HG02973 (cell line): ENCODE measurements around the gene TEX13B.
A peak's percentile ranks its signal among the peaks of the same experiment; 100 is the strongest.
"Not testable (repeated sequence)": the region's sequence is repeated elsewhere in the genome, so short reads cannot be mapped to it uniquely, and the experiment has no call there.

ENCODE experiments used
- ATAC-seq: cut with Tn5 transposase; IDR thresholded peaks from one replicate; pipeline ENCODE4 v1.9.1; 2021; ENCODE audit warnings: moderate library complexity; ENCODE audit not compliant: unreplicated experiment

TEX13B gene, protein sequence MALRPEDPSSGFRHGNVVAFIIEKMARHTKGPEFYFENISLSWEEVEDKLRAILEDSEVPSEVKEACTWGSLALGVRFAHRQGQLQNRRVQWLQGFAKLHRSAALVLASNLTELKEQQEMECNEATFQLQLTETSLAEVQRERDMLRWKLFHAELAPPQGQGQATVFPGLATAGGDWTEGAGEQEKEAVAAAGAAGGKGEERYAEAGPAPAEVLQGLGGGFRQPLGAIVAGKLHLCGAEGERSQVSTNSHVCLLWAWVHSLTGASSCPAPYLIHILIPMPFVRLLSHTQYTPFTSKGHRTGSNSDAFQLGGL

DNA sequence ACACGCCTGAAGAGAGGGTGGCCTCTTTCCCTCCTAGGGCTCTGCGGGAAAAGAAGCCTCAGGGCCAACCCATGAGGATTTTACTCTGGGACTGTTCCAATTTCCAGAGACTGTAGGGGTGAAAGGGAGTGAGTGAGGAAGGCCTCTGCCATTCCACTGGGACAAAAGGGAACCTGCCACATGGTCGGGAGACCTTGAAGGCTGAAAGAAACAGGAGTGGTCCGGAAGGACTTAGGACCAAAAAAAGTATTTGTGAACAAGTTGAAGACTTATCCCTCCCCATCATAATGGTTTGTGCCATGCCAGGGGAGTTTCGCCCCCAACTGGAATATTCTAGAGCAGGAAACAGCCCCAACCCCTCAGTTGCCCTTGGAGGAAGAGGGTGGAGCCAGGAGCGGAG is at the start of gene TEX13B:
TEX13B (minus strand) TSS at position 15 of the 400 bp plus-strand sequence. CDS start 243 bp downstream, outside the sequence.
- no peak for ATAC-seq

DNA sequence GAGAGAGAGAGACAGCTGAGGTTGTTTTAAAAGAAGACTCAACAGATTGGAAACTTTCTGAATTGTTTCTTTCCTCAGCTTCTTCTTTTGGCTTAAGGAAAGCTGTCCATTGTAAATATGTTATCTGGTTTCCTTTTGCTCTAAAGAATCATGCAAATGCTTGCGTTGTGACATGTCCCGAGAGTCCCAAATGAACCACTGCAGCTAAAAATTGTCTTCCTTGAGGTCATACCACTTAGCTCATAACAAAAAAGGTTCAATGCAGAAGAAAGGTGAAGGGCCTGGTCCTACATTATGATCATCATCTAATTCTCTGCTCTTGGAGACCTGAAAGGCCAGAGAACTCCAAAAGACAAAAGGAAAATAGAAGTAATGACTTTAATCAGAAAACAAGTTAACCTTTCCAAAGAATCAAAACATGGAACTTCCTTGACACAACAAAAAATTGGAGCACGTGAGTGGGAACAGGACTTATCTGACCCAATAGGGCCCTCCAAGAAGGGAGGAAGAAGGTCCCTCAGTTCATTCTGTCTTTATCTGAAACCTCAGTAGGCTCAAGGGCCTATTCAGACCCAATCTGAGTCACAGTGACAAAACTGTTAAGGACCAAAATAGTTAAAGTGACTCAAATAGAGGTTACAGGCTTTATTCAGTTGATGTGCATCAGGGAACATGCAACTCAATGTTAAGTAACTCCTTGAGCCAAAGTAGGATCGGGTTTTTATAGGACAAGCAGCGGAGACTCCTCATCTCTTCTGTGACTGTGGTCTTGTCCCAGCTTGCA is 48.0 kb upstream of the TEX13B start:
- ATAC-seq: peak; percentile 87

DNA sequence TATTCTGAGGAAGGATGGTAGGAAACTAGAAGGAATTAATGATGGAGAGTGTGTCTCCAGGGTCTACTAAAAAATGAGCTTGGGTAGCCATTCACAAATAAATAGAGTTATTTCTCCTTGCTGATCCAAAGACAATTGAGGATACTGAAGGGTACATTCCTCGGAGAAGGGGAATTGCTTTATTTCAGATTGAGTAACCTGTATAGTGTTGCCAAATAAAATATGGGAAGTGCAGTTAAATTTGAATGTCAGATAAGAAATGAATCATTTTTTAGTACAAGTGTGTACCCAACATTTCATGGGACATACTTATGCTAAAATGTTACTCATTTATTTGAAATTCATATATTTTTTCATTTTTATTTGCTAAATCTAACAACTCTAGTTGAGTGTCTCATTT is 46.7 kb upstream of the TEX13B start:
- ATAC-seq: no peak

DNA sequence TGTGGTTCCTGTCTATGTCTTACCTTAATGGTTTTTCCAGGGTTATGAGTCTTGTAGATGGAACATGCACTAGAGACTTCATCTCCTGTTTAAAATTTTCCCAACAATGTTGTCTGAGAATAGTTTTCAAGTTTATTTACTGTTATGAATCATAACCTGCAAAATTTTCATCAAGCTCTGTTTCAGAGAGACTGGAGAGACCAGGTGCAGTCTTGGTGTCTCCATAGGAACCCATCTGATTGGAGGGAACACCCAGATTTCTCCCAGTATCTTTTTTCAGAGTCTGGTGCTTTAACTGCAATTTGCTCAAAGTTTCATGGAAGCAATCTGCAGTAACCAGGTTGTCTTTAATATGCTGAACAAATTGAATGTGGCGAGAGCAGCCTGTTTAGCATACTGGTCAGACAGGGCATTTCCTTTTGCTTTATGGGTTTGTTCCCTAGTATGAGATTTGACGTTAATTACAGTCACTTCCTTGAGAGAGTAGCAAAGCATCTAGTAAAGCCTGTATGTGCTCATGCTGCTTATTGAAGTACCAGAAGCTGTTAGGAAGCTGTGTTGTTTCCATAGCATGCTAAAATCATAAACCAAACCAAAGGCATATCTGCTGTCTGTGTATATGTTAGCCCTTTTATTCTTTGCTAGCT is 43.9 kb upstream of the TEX13B start:
- ATAC-seq: no peak

DNA sequence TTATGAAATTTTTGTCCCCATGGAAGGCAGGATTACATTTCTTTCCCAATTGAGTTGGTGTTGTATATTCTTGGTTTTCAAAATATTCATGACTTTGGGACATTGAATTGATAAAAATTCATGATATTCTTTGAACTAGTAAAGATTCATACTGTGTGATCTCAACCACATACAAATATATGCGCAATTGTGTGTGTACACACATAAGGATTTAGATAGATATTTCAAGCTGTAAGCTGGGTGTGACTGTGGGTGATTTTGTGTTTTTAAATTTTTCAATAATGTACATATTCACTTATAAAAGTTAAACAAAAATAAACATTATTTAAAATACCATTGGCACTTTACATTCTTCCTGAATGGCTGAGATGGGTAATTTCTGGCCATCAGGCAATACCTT is 43.2 kb upstream of the TEX13B start:
- ATAC-seq: no peak

DNA sequence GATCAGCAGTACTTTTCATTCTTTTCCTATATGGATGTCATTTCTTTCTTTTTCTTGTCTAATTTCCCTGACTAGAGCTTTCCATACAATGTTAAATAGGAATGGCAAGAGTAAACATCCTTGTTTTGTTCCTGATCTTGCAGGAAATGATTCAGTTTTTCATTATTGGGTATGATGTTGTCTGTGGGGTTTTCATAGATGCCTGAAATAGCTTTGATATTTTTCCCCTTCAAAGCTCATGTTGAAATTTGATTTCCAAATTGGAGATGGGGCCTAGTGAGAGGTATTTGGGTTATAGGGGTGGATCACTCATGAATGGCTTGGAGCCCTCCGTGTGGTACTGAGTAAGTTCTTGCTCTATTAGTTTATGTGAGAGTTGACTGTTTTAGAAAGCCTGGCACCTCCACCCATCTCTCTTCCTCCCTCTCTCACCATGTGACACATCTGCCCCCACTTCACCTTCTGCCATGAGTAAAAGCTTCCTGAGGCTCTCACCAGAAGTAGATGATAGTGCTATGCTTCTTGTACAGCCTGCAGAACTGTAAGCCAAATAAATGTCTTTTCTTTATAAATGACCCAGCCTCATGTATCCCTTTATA is 40.4 kb upstream of the TEX13B start:
- no peak for ATAC-seq

DNA sequence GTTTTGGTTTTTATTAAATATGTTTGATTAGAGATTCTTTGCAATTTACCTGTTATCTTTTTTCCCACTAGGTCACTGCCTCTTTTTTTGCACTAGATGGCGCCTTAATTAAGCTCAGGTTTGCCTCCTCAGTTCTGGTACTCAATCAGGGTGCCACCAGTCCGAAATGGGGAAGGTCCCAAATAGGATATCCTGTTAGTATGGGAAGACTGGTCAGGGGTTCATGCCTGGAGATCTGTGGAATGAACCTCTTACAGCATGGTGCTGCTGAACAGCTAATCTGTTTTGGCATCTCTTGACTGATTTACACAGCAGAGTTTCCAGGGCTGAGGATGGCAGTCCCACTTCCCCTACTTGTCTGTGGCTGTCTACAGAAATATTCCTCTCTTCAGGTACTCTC is 38.5 kb upstream of the TEX13B start:
- no peak for ATAC-seq

DNA sequence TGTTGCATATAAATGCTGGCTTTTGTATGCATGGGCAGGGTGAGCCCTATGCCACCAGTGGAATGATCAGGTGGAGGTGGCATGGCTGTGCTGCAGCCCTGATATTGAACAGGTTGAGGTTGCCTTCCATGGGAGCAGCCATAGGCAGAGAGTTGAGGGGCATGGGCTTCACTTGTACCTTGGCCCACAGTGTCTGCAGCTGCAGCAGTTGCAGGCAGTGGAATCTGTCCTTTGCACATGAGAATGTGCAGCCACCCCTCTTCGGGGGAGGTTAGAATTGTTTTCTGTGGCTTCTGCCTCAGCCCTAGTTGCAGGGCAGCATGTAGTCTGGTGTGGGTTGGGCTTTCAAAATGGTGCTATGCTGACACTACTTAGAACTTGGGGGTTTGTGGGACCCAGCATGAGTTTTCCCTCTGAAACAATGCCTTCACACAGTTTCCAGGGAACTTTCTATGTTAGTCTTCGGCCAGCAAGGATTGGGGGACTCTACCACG is 37.3 kb upstream of the TEX13B start:
- no peak for ATAC-seq

DNA sequence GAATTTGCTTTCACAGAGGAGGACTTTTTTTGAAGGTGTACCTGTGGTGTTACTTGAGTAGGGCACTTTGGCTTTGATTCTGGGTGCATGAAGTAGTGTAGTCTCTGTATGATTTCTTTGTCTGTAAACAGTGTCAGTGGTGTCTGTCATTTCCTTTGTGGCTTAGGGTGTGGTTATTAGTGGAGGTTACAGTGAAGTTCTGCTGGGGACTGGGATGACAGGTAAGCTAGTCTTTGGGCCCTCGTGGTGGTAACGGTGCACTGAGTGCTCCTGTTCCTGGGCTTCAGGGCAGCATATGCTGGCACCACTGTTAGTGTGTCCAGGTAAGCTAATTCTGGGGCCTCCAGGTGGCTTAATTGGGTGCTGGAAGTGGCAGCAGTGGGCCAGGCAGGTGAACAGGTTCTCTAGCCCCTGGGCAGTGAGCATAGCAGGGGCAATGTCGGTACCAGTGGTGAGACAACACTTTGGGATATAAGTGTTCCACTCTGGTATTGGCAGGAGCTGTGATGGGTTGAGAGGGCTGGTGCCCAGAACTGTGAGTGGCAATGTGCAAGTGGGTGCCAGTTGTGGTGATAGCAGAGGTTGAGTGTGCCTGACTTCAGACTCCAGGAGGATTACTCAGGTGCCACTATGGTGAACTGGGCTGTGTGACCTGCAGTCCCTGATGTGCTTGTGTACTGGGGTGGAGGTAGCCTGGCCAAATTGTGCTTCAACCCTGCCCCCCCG is 36.6 kb upstream of the TEX13B start:
- ATAC-seq: no peak

DNA sequence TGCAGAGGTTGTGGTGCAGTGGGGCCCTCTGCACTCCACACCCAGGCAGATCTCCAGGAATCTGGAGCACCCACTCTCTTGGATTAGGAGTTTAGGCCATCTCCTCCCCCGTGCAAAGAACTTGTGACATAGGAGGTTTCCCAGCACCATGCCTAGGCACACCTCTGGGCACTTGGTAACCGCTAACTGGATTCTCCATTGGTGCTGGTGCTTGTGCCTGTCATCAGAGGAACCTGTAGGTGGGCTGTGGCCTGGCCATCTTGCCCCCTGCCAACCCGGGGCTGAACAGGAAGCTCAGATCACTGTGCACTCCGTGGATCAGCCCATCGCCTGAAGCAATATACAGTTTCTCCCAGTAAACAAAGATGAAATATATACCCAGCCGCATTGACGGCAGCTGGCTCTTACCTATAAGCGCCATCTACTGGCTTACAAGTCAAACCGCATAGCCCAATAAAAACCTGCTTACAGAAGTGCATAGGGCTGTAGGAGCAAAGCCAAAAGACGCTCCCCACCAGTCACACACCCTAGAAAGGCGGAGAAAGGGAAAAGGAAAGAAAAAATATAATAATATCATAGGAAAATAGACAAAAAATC is 19.1 kb upstream of the TEX13B start:
- peak; percentile 86 for ATAC-seq

DNA sequence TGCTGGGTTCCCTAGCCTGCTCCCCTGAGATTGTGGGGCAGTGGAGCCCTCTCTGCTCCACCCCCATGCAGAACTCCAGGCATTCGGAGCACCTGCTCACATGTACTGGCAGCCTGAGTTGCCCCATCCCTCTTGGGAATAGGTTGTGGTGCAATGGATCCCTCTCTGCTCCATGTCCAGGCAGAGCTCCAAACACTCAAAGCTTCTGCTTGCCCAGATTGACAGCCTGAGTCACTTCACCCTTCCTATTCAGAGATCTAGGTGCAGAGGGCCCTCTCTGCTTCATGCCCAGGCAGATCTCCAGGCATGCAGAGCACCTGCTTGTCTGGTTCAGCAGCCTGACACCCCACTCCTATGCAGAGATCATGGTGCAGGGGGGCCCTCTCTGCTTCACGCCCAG is 18.6 kb upstream of the TEX13B start:
- no peak for ATAC-seq

DNA sequence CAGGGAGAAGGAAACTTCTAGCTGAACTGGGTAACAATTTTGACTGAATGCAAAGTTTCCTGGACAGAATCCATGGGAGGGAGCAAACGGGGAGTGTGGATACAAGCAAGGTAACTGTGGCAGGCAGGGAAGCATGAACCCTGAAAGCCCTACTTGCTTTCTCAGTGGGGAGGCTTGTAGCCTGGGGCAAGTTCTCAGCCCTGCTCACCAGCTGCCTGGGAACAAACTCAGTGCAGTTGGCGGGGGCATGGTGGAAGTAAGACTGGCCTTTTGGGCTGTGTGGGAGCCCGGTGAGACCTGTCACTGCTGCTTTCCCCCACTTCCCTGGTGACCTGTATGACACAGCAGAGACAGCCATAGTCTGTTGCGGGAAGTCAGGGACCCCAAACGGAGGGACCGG is 14.0 kb upstream of the TEX13B start:
- ATAC-seq: no peak

DNA sequence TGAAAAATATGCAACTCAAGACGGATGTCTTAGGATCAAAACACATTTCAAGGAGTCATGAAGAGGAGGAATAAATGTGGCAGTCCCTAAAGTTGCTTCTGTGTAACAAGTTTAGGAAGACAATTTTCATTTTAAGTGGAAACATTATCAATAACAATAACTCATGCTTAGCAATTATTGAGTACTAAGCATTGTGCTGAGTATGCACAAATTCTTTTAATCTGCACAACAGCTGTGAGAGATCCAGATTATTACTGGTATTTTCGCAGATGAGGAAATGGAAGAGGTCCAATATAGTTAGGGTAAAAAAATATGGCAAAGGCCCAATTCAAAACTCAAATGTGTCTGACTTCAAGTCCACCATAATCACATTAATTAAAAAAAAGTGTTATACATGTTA is 2.9 kb upstream of the TEX13B start:
- ATAC-seq: no peak

DNA sequence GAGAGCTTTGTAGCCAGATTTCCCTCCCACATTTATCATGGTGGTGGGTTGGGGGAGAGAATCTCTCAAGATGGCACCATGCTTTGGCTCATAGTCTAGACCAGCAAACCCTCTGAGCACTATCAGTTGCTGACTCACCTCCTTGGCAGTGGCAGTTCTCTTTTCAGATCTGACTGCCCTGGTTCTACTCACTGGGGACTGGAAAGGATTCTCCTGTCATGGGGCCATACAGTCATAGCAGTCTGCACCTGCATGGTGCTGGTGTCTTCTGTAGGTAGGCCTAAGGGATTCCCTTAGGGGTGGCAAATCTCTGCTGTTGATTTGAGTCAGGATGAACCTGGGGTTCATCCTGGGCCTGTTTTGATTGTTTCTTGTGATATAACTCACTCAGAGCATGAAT is 2.6 kb downstream of the TEX13B start:
- no peak for ATAC-seq

DNA sequence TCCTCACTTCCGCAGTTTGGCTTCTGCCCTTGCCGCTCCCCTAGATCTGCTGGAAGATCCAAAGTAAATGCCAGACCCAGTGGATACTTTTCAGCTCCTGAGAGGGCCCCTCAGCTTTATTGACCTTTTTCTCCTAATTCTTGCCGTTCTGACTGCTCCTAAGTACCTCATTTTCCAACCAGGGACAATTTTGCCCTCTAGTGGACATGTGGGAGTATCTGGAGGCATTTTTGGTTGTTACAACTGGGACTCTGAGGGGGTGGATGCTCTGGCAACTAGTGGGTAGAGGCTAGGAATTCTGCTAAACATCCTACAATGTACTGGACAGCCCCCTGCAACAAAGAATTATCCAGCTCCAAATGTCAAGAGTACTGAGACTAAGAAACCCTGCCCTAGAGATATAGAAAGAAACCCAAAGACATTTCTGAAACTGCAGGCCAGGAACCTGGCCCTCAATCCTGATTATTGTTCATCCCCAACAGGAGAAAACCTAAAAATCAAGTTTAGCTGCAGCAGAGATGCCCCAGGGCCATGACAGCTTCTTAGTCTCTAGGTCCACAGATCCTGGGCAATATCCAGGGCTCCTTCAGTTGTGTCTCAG is 3.4 kb downstream of the TEX13B start:
- ATAC-seq: no peak

DNA sequence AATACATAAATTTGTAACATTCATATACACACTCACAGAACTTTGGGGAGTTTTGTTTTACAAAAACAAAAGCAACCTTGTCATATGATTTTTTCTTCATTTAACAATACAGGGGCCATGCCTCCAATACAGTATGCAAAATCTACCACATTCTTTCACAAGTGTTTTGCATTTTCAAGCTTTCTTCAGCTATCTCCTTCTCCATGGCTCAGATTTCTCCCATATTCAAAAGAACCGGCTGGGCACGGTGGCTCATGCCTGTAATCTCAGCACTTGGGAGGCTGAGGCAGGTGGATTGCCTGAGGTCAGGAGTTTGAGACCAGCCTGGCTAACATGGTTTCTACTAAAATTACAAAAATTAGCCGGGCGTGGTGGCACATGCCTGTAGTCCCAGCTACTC is 4.1 kb downstream of the TEX13B start:
- no peak for ATAC-seq

DNA sequence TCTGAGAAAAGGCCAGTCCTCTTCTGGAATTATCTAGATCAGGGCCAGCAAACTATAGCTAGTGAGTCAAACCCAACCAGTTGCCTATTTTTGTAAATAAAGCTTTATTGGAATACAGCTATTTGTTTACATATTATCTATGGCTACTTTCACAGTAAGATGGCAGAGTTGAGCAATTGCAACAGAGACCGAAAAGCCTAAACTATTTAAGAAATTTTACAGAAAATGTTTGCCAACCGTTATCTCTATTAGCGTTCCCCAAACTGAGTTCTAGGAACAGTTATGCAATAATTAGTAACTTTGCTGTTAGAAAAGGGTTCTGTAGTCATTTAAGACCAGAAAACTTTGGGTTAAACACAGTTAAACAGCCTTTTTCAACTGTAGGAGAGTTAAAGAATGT is 10.5 kb downstream of the TEX13B start:
- ATAC-seq: no peak

DNA sequence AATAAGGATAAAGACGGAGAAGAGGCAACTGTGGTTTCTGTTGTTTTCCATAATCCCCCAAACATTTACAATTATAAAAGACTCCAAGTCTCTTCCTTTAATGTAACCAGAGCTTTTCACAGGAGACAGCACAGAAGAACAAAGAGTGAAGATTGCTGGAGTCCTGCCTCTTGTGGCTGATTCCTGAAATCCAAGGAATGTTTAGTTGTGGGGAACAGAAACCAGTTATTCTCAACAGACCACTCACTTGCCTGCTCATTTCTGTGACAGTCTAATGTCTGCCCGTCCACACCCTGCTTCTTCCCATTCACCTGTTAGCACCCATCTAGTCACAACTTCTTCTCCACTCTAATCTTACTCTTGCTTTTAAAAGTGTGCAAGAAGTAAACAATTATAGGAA is 12.1 kb downstream of the TEX13B start:
- ATAC-seq: no peak

DNA sequence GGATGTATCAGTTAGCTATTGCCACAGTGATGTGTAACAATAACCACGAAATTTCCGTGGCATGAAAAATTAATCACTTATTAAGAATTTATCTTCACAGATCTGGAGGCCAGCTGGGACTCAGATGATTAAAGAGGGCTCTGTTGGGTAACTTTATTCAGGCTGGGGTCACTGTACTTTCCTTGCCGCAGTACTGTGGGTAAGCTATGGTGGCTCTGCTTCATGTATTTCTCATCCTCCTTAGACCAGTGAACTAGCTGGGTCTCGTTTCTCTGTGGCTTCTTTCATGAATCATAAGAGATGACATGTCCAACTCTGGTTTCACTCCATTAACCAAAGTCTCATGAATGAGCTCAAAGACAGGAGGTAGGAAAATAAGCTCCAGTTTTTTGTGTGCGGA is 13.5 kb downstream of the TEX13B start:
- ATAC-seq: peak; percentile 67

DNA sequence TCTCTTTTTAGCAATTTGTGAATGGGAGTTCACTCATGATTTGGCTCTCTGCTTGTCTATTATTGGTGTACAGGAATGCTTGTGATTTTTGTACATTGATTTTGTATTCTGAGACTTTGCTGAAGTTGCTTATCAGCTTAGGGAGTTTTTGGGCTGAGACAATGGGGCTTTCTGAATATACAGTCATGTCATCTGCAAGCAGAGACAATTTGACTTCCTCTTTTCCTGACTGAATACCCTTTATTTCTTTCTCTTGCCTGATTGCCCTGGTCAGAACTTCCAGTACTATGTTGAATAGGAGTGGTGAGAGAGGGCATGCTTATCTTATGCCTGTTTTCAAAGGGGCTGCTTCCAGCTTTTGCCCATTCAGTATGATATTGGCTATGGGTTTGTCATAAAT is 26.8 kb downstream of the TEX13B start:
- not testable (repeated sequence) for ATAC-seq
